ENCODE data around the gene MAPK11.

Gene MAPK11

GRCh38 chr22:50249341-50250248 is 20.6 kb downstream of the MAPK11 start:
- Histone ChIP-seq H3K4me3 (ENCODE audit: low read depth, low read length) (peak overlapping the region; percentile 74), H3K27ac (no peak overlapping the region), H3K36me3 (replicated peaks) (peaks cover 12% of the 10 kb centered on the region), H3K27me3 (replicated peaks) (no peaks in the 10 kb centered on the region)
- no peak for DNase-seq
- TF ChIP-seq, protein P1, sequence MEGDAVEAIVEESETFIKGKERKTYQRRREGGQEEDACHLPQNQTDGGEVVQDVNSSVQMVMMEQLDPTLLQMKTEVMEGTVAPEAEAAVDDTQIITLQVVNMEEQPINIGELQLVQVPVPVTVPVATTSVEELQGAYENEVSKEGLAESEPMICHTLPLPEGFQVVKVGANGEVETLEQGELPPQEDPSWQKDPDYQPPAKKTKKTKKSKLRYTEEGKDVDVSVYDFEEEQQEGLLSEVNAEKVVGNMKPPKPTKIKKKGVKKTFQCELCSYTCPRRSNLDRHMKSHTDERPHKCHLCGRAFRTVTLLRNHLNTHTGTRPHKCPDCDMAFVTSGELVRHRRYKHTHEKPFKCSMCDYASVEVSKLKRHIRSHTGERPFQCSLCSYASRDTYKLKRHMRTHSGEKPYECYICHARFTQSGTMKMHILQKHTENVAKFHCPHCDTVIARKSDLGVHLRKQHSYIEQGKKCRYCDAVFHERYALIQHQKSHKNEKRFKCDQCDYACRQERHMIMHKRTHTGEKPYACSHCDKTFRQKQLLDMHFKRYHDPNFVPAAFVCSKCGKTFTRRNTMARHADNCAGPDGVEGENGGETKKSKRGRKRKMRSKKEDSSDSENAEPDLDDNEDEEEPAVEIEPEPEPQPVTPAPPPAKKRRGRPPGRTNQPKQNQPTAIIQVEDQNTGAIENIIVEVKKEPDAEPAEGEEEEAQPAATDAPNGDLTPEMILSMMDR (IDR thresholded peaks at IDR 0.05; ENCODE audit: low read depth, low read length, missing control alignments) = no peak
- in situ Hi-C loops (cut with HindIII; ENCODE audit: low pct_ligation_motif_present, low sequenced_read_pairs) = no loop called here

- no peak overlapping the region for H3K4me3 ChIP-seq (ENCODE audit: low read depth, low read length)
- TF ChIP-seq, protein P1 (IDR thresholded peaks at IDR 0.05; ENCODE audit: low read depth, low read length, missing control alignments) = no peak
- no peak overlapping the region for H3K27ac ChIP-seq
- H3K36me3 ChIP-seq (replicated peaks) = peaks cover 9% of the 10 kb centered on the region
- in situ Hi-C loops (cut with HindIII; ENCODE audit: low pct_ligation_motif_present, low sequenced_read_pairs) = no loop called here
- DNase-seq = no peak
- H3K27me3 ChIP-seq (replicated peaks) = no peaks in the 10 kb centered on the region
Measured at GRCh38 chr22:50248196-50249081, 21.7 kb downstream of the MAPK11 start.

- DNase-seq = peak; percentile 75
- Histone ChIP-seq H3K36me3 (replicated peaks) (peaks cover 9% of the 10 kb centered on the region), H3K27ac (no peak overlapping the region), H3K4me3 (ENCODE audit: low read depth, low read length) (no peak overlapping the region), H3K27me3 (replicated peaks) (no peaks in the 10 kb centered on the region)
- in situ Hi-C loops (cut with HindIII; ENCODE audit: low pct_ligation_motif_present, low sequenced_read_pairs) = no loop called here
- TF ChIP-seq, protein P1 (IDR thresholded peaks at IDR 0.05; ENCODE audit: low read depth, low read length, missing control alignments) = no peak
Measured at GRCh38 chr22:50247748-50248147, 22.4 kb downstream of the MAPK11 start.

- no peak overlapping the region for H3K4me3 ChIP-seq (ENCODE audit: low read depth, low read length)
- in situ Hi-C loops (cut with HindIII; ENCODE audit: low pct_ligation_motif_present, low sequenced_read_pairs) = no loop called here
- no peak overlapping the region for H3K27ac ChIP-seq
- DNase-seq = no peak
- peaks cover 9% of the 10 kb centered on the region for H3K36me3 ChIP-seq (replicated peaks)
- no peaks in the 10 kb centered on the region for H3K27me3 ChIP-seq (replicated peaks)
- TF ChIP-seq, protein P1 (IDR thresholded peaks at IDR 0.05; ENCODE audit: low read depth, low read length, missing control alignments) = peak; percentile 27
Measured at GRCh38 chr22:50246242-50247175, 23.7 kb downstream of the MAPK11 start.

All from brain microvascular endothelial cell (primary cell).